HG02642 (cell line): ENCODE results near the gene SFXN1.

ENCODE experiments used
- ATAC-seq: cut with Tn5 transposase; IDR thresholded peaks from one replicate; pipeline ENCODE4 v1.9.1; 2021; ENCODE audit warnings: mild to moderate bottlenecking; ENCODE audit not compliant: unreplicated experiment, poor library complexity

The SFXN1 gene

GRCh38 chr5:175561085-175561484 lies 82.7 kb downstream of the SFXN1 start:
- ATAC-seq = no peak

GRCh38 chr5:175564716-175565115 lies 86.4 kb downstream of the SFXN1 start:
- ATAC-seq = no peak

- no peak for ATAC-seq
These were observed 88.3 kb downstream of the SFXN1 start for GRCh38 chr5:175566697-175567096.

GRCh38 chr5:175567954-175568353 lies 89.6 kb downstream of the SFXN1 start:
- no peak for ATAC-seq

- no peak for ATAC-seq
These were observed 91.3 kb downstream of the SFXN1 start for GRCh38 chr5:175569701-175570100.

- ATAC-seq = no peak
These were observed 94.5 kb downstream of the SFXN1 start for GRCh38 chr5:175572886-175573285.

- ATAC-seq = no peak
These were observed 95.3 kb downstream of the SFXN1 start for GRCh38 chr5:175573493-175574269.

- no peak for ATAC-seq
These were observed 96.9 kb downstream of the SFXN1 start for GRCh38 chr5:175575301-175575700.

- no peak for ATAC-seq
These were observed 97.7 kb downstream of the SFXN1 start for GRCh38 chr5:175576096-175576495.

GRCh38 chr5:175576591-175576990 lies 98.2 kb downstream of the SFXN1 start:
- ATAC-seq = no peak
